Kidney epithelial cell (primary cell): ENCODE measurements around the gene PARP16. TPM values are rescaled to one million over a fixed set of nuclear protein-coding genes. Genes with fewer than 3 reads are reported as not detected.

Source experiments
- DNase-seq: peaks from one replicate; pipeline ENCODE4 v3.0.0-alpha.2; 2010; ENCODE audit warnings: low read depth
- H3K27me3 ChIP-seq: 2 replicates; pipeline ENCODE4 v1.6.0; 2011; ENCODE audit warnings: low read length; ENCODE audit not compliant: control insufficient read depth, insufficient read depth
- H3K36me3 ChIP-seq: 2 replicates; pipeline ENCODE4 v1.5.1; 2011; ENCODE audit warnings: low read length; ENCODE audit not compliant: control insufficient read depth, insufficient read depth
- H3K4me3 ChIP-seq: 2 replicates; pipeline ENCODE4 v1.5.1; 2011; ENCODE audit warnings: low read depth, mild to moderate bottlenecking, control low read depth, low read length
- total RNA-seq: library from RNA; depleted of rRNA; stranded (reverse); fragments of >200 nt; gene quantifications from 2 replicates; pipeline ENCODE4 v1.2.3, GENCODE V29; 2015
- TF ChIP-seq, protein P1 (sequence below): IDR thresholded peaks from 2 replicates; pipeline ENCODE4 v1.5.1; 2011; ENCODE audit warnings: mild to moderate bottlenecking, moderate library complexity, low read length, control low read depth, inconsistent platforms; ENCODE audit not compliant: insufficient read depth, poor library complexity, severe bottlenecking

Gene PARP16
- total RNA-seq, 1 donor from 2014 or later = 11.8 TPM

DNA sequence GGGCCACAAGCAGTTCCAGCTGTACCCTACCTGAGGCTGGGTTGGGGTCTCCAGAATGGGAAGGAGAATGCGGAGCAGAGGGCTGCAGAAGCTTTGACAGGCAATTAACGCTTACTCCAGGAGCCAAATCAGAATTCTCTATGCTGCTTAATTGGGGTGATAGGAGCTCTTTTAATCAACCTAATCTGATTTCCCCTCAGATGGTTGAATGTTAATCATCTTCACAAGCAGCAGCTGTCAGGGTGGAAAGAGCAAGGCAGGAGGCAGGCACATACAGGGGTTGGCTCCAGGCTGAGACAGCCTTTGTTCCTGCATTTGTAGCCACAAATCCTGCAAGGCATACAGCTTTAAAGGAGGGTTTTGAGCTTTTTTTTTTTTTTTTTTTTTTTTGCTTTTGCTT is 78.0 kb downstream of the PARP16 start:
- DNase-seq = no peak

More for the DNA sequence above, 78.0 kb downstream of the PARP16 start:
- TF ChIP-seq, protein P1, sequence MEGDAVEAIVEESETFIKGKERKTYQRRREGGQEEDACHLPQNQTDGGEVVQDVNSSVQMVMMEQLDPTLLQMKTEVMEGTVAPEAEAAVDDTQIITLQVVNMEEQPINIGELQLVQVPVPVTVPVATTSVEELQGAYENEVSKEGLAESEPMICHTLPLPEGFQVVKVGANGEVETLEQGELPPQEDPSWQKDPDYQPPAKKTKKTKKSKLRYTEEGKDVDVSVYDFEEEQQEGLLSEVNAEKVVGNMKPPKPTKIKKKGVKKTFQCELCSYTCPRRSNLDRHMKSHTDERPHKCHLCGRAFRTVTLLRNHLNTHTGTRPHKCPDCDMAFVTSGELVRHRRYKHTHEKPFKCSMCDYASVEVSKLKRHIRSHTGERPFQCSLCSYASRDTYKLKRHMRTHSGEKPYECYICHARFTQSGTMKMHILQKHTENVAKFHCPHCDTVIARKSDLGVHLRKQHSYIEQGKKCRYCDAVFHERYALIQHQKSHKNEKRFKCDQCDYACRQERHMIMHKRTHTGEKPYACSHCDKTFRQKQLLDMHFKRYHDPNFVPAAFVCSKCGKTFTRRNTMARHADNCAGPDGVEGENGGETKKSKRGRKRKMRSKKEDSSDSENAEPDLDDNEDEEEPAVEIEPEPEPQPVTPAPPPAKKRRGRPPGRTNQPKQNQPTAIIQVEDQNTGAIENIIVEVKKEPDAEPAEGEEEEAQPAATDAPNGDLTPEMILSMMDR = no peak
- no peaks in the 10 kb centered on the region for H3K36me3 ChIP-seq
- H3K27me3 ChIP-seq = no peaks in the 10 kb centered on the region
- H3K4me3 ChIP-seq = no peak overlapping the region

Other genes starting within 250 kb of the PARP16 start
- not detected in 2 replicates for gene SLC51B, start 241.5 kb downstream of the PARP16 start, total RNA-seq
- gene RASL12, start 218.9 kb downstream of the PARP16 start, total RNA-seq = 0.92 TPM in 1 of 2 replicates, not detected in the other
- not detected in 2 replicates for gene KBTBD13, start 210.1 kb downstream of the PARP16 start, total RNA-seq
- 0.68 and 1.2 TPM in 2 replicates for gene UBAP1L, start 171.7 kb downstream of the PARP16 start, total RNA-seq
- gene PDCD7, start 153.1 kb downstream of the PARP16 start, total RNA-seq = 20.2 and 25.6 TPM in 2 replicates
- 28.1 and 29.6 TPM in 2 replicates for gene CLPX, start 101.5 kb downstream of the PARP16 start, total RNA-seq
- not detected in 2 replicates for gene CILP, start 75.4 kb downstream of the PARP16 start, total RNA-seq
- gene RNU5A-1, start 9.2 kb upstream of the PARP16 start, total RNA-seq = not detected in 2 replicates
- gene RNU5B-1, start 17.8 kb upstream of the PARP16 start, total RNA-seq = not detected in 2 replicates
- 0.13 and 0.27 TPM in 2 replicates for gene IGDCC3, start 91.1 kb upstream of the PARP16 start, total RNA-seq
- 16.5 and 18.1 TPM in 2 replicates for gene IGDCC4, start 136.1 kb upstream of the PARP16 start, total RNA-seq
- gene DPP8, start 230.8 kb upstream of the PARP16 start, total RNA-seq = 27.2 and 30.8 TPM in 2 replicates
- 92.7 and 99.6 TPM in 2 replicates for gene HACD3, start 243.6 kb upstream of the PARP16 start, total RNA-seq